DMS53 treated with DMSO at 0.1 percent for 48 hours (cell line): Measurements from ENCODE around the gene RXFP1.
A peak's percentile ranks its signal among the peaks of the same experiment; 100 is the strongest.
"Not testable (repeated sequence)": the region's sequence is repeated elsewhere in the genome, so short reads cannot be mapped to it uniquely, and the experiment has no call there.

ENCODE experiments used
- DNase-seq: peaks from one replicate; lab custom pipeline; 2025; ENCODE audit not compliant: unreplicated experiment; lab: John Stamatoyannopoulos, UW

The RXFP1 gene

DNA sequence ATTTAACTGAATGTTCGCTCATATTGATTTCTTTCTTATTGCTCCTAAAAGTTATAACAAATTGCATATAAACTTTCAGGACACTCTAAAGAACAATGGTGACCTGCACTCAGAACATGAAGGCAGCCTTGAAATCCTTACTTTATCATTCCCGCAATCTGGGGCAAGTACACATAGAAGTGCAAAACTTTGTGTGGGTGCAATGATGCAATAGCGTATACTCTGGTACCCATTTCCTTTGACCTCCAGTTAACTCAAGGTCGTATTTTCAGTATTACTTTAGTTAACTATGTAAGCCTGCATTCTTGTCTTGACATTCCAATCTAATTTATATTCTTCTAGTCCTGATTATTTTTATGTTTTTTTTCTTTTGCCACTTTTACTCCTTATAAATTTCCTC is 85.3 kb downstream of the RXFP1 start:
- DNase-seq, result no peak

DNA sequence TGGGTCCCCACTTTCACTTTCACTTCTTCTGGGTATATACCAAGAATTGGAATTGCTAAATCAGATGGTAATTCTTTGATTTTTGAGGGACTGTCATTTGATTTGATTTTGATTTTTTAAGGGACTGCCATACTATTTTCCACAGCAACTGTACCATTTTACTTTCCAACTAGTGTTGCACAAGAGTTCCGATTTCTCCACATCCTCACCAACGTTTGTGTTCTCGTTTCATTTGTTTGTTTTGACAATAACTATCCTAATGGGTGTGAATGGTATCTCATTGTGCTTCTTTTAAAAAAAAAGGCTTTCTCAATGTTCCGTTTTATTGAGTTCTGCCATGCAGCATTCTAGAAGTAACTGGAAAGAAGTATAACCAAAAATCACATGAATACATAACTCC is 87.4 kb downstream of the RXFP1 start:
- DNase-seq, result no peak

DNA sequence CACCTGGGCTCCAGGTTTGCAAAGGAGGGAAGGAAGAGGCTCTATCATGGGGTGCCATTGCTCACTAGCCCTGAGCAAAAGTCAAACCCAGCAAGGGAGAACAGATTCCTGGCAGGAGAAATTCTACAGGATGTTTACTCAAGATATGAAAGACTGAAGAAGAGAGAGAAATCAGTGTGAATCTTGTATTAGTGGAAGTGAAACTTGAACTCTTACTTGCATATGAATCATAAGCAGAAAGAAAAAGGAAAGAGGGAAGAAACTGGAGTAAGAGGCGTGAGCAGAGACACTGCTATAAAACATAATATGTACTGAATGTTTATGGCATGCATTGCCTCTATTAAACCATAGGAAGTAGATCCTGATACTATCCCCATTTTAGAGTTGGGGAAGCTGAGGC is 89.1 kb downstream of the RXFP1 start:
- DNase-seq, result no peak

DNA sequence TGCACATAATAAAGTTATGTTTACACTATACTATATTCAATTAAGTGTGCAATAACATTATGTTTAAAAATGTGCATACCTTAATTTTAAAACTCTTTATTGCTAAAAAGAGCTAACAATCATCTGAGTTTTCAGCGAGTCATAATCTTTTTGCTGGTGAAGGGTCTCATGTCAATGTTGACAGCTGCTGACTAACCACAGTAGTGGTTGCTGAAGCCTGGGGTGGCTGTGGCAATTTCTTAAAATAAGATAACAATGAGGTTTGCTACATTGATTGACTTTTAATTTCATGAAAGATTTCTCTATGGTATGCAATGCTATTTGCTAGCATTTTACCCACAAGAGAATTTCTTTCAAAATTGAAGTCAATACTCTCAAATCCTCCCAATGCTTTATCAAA is 91.4 kb downstream of the RXFP1 start:
- DNase-seq, result no peak

DNA sequence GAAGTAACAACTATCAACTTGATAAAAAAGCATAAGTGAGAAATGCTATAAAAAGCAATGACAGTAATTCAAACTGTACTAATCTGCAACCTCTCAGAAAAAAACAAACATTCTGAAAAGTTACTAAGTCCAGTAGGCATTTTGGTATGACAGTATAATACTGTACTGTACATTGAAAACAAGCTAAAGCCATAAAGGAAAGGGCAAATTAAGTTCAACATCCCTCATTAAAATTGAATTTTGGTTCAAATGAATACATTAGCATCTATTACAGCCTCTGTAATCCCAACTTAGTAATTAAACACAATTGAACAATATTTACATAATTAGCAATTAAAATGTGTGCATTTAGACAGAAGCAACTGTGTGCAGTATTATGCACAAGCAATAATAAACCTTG is 96.3 kb downstream of the RXFP1 start:
- no peak for DNase-seq

DNA sequence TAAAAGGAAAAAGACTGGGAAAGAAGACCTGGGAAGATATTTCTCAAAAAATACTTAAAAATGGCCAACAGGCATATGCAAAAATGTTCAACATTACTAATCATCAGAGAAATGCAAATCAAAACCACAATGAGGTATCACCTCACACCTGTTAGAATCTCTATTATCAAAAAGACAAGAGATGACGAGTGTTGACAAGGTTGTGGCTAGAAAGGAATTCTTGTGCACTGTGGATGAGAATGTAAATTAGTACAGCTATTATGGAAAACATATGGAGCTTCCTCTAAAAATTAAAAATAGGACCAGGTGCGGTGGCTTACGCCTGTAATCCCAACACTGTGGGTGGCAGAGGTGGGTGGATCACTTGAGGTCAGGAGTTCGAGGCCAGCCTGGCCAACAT is 100.0 kb downstream of the RXFP1 start:
- no peak for DNase-seq

DNA sequence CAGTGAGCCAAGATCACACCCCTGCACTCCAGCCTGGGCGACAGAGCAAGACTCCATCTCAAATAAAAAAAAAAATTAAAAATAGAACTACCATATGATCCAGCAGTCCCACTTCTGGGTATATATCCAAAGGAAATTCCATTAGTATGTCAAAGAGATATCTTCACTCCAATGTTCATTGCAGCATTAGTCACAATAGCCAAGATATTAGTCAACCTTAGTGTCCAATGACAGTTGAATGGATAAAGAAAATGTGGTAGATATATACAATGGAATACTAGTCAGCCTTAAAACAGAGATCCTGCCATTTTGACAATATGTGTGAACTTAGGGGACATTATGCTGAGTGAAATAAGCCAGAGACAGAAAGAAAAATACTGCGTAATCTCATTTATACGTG is 100.6 kb downstream of the RXFP1 start:
- DNase-seq, result no peak

DNA sequence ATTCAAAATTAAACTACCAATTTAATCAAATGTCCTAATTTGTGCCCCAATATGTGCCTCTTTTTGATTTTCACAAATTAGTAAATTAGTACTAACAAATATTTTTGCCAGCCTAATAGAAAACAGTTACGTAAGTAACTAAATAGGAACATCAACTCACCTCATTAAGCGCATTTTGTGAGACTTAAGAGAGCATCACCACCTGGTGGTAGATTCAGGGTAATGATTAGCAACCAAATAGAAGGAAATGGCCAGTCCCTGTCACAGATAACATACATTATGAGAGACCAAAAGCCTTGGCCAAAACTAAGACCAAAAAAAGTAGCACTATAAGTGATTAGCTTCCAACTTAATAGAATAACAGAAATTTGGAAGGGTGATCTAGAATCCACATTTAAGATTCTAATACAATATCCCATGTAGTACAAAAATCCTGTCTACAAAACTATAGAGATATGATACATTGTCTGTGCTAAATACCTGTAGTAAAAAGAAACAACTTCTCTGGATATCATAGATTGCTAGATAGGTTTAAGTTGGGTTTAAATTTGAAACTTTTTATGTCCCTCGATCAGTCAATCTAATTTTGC is 103.3 kb downstream of the RXFP1 start:
- peak; percentile 59 for DNase-seq

DNA sequence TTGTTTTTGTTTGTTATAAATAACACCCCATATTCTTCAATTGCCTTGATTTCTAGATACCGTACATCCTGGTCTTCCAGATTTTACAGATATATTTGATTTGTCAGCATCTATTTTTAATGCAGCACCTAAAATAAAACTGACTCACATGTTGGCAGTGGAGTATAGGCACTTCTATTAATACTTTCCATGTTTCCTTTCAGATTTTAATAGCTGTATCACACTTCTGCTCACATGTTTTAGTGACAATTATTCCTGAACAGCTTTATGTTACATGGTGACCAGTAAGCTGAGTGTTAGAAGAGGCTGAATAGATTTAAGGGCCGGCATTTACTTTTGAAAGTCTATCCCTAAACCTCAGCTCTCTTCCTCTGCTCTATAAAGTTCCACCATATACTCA is 103.9 kb downstream of the RXFP1 start:
- no peak for DNase-seq

DNA sequence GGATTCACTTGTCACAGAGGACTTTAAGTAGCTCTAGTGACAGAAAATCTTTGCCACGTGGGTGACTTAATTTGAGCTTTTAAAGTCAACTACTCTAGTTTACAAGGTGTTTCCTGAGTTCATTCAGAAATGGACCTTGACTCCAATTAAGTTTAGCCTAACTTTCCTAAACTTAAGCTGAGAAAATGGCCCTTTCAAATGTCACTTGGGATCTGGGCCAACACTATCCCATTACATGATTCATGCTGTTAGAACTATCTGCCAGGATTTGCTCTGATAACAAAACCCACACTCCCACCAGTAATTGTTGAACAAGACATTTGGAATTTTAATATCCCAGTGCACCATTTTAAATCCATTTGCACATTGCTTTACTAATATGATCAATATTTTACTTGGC is 109.2 kb downstream of the RXFP1 start:
- no peak for DNase-seq

DNA sequence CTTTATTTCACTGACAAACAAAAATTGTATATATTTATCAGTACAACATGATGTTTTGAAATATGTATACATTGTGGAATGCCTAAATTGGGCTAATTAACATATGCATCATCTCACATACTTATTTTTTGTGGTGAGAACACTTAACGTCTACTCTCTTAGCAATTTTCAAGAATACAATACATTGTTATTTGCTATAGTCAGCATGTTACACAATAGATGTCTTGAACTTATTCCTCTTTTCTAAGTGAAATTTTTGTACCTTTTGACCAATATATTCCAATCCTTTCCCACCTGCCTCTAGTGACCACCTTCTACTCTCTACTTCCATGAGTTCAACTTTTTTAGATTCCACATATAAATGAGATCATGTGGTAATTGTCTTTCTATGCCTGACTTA is 114.9 kb downstream of the RXFP1 start:
- no peak for DNase-seq

DNA sequence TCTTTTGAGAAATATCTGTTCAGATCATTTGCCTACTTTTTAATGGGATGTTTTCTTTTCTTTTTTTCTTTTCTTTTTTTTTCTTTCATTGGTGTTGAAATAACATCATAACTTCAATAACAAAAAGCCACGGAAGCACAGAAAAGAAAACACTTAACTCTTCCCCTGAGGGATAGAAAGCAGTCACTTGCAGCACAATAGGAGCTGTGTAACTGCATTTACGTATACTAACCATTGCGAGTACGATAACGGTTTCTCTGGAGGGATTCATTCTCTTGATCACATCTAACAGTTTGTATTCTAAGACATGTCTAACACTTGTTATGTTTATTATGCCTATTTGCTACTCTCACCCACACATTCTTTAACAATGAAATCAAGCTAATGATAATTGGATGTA is 122.7 kb downstream of the RXFP1 start:
- DNase-seq, result no peak

DNA sequence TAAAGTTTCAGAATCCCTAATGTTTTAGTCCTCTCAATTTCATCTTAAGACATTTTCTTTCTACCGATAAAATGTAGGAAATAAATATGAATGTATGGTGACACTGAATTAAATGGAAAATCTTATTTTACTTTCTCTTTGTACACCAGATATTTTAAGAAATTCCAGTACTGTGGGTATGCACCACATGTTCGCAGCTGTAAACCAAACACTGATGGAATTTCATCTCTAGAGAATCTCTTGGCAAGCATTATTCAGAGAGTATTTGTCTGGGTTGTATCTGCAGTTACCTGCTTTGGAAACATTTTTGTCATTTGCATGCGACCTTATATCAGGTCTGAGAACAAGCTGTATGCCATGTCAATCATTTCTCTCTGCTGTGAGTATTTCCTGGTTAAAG is 123.1 kb downstream of the RXFP1 start:
- no peak for DNase-seq

DNA sequence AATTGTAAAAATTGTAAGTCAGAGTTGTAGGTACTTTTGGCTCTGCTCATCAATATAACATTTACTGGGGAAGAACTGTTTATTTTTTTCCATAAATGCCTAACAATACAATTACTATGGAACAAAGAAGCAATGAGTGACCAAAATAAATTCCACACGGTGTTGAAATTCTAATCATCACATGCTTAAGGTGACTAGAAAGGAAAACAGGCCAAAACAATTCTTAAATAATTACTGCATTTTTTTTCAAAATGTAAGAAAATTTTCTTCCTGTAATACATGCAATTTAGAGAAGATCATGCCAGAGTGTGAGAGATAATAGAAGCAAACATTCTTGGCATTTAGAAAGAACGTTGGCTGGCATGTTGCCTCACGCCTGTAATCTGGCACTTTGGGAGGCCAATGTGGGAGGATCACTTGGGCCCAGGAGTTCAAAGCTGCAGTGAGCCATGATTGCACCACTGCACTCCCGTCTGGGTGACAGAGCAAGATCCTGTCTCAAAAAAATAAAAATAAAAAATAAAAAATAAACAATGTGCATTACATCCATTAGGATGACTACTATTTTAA is 127.5 kb downstream of the RXFP1 start:
- no peak for DNase-seq

DNA sequence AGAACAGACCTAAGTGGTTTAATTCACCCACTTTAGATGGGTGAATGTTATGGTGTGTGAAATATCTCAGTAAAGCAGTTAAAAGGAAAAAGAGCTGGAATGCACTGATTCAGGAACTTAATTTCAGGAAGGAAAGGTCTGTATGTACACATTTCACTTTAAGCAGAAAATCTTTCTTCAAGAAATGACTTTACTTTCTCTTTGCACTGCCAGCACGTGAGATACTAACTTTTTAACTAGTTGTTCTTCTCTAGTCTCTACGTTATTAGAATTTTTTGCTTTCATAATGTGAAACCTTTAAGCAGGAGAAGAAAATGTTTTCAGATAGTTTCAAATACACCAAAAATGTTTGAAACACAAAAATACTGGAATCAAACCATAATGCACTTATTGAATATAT is 131.2 kb downstream of the RXFP1 start:
- DNase-seq, result no peak

DNA sequence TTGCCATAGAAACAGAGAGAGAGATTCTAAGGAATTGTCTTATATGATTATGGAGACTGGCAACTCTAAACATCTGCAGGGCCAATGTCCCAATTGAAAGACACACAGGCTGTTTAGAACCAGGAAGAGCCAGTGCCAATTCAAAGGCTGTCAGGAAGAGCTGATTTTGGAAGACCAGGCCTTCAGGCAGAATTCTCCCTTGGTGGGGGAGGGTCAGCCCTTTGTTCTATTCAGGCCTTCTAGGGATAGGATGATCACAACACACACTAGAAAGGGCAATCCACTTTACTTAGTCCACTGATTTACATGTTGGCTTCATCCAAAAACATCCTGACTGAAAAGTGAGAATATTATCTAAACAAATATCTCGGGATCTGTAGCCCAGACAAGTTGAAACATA is 134.8 kb downstream of the RXFP1 start:
- DNase-seq, result no peak

DNA sequence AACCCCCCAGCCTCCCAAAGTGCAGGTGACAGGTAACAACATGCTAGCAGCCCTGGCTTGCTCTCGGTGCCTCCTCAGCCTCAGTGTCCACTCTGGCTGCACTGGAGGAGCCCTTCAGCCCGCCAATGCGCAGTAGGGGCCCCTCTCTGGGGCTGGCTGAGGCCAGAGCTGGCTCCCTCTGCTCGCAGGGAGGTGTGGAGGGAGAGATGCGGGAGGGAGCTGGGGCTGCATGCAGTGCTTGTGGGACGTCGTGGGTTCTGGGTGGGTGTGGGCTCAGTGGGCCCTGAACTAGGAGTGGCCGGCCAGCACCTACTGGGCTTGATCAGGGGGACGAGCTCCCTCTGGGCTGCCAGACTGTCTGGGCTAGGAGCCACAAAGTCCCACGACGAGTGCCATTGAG is 135.6 kb downstream of the RXFP1 start:
- DNase-seq, result no peak

DNA sequence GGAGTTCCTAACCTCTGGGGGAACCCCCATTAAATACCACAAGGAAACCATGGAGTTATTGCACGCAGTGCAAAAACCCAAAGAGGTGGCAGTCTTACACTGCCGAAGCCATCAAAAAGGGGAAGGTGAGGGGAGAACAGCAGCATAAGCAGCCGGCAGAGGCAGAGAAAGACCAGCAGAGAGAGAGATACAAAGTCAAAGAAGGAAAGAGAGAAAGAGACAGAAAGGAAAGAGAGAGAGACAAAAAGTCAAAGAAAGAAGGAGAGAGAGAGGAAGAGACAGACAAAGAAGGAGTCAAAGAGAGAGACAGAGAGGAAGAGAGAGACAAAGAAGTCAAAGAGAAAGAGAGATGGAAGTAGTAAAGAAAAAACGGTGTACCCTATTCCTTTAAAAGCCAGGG is 141.6 kb downstream of the RXFP1 start:
- not testable (repeated sequence) for DNase-seq

DNA sequence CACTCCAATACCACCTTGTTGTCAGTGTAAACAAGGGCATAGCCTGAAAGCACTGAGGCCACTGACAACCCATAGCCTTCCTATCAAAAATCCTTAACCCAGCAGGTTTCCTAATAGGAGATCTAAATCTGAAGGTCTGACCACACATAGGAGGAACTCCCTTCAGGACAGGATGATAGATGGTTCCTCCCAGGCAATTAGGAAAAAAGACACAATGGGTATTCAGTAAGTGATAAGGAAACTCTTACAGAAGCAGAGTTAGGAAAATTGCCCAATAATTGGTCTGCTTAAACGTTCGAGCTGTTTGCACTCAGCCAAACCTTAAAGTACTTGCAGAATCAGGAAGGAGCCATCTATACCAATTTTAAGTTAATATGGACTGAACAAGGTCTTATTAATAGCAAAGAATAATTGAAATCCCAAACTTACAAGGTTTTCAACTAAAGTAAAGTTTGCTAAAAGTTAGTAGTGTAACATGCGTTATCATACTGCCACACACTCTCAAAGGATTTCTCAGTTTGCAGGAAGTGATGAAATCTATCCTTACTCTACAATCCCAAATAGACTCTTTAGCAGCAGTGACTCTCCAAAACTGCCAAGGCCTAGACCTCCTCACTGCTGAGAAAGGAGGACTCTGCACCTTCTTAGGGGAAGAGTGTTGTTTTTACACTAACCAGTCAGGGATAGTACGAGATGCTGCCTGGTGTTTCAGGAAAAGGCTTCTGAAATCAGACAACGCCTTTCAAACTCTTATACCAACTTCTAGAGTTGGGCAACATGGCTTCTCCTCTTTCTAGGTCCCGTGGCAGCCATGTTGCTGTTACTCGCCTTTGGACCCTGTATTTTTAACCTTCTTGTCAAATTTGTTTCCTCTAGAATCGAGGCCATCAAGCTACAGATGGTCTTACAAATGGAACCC is 142.3 kb downstream of the RXFP1 start:
- DNase-seq, result not testable (repeated sequence)

DNA sequence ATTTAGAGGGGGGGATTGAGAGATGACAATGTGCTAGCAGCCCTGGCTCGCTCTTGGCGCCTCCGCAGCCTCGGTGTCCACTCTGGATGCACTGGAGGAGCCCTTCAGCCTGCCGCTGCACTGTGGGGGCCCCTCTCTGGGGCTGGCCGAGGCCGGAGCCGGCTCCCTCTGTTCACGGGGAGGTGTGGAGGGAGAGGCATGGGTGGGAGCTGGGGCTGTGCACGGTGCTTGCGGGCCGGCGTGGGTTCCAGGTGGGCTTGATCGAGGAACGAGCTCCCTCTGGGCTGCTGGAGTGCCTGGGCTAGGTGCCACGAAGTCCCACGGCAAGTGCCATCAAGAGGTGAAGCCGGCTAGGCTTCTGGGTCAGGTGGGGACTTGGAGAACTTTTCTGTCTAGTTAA is 143.1 kb downstream of the RXFP1 start:
- DNase-seq, result no peak

DNA sequence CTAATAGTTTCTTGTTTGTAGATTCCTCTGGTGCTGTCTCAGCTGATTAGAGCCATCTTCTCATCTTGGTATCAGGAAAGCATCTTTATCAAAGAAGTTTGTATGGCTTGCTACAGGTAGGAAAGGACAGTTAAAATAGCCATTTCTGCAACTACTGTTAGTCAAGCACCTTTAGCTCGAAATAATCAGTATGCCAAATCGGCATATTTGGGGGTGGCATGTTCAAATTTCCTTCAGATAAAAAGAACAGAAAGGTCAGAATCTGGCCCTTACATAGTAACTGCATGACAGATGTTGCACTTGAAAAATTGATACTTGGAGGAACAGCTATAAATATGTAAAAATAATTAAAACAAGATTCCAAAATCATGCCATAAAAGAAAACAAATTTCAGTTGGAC is 145.2 kb downstream of the RXFP1 start:
- no peak for DNase-seq

DNA sequence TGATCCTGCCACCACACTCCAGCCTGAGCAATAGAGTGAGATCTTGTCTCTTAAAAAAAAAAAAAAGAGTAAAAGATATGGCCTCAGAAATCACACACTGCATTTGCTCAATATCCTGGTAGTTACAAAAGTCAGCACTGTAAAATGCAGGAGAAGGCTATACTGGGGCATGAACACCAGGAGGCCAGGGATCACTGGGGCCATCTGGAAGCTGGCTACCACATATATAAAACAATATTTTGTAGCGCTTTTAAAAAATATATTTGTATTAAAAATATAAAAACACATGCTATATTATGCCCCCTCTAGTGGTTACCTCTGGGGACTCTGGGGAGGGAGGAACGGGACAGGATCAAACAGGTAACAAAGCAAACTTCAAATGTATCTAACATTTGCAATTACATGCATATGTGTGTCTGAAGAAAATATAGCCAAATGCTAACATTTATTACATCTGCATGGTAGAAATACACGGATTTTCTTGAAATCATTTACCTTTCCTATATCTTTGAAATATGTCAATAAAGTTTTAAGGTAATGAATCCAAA is 146.0 kb downstream of the RXFP1 start:
- DNase-seq, result peak; percentile 4
